HepG2 (cell line): ENCODE measurements around the gene LNX2. TPM values are rescaled to one million over a fixed set of nuclear protein-coding genes. Genes with fewer than 3 reads are reported as not detected.

Source experiments
- ARID4A ChIP-seq: sonication (generic); formaldehyde crosslinking; IDR thresholded peaks from 2 replicates; pipeline ENCODE4 v1.5.0; 2020; ENCODE audit warnings: mild to moderate bottlenecking, missing genetic modification reagents, borderline replicate concordance
- BRD4 ChIP-seq: sonication (generic); formaldehyde crosslinking; IDR thresholded peaks from 2 replicates; pipeline ENCODE4 v1.4.0; 2020; ENCODE audit warnings: missing genetic modification reagents
- CHD4 ChIP-seq: fragments of 200-600 bp; sonication (generic); IDR thresholded peaks from 2 replicates; pipeline ENCODE4 v1.7.0; 2017; ENCODE audit warnings: mild to moderate bottlenecking, low read length, borderline replicate concordance
- IKZF4 ChIP-seq: sonication (generic); formaldehyde crosslinking; IDR thresholded peaks from 2 replicates; pipeline ENCODE4 v1.5.1; 2020; ENCODE audit warnings: borderline replicate concordance, mild to moderate bottlenecking, low read depth, missing genetic modification reagents; ENCODE audit errors: not compliant biosample characterization
- IRF2 ChIP-seq: IDR thresholded peaks from 2 replicates; pipeline ENCODE4 v1.6.1; 2018; ENCODE audit warnings: missing genetic modification reagents, missing compliant biosample characterization
- JUND ChIP-seq: sonication (generic); formaldehyde crosslinking; IDR thresholded peaks from 2 replicates; pipeline ENCODE4 v1.8.0; 2022; ENCODE audit warnings: mild to moderate bottlenecking, missing genetic modification reagents
- KLF16 ChIP-seq, 2 experiments: sonication (generic) in 1 of 2; formaldehyde crosslinking in 1 of 2; IDR thresholded peaks; 2 replicates each; pipeline versions ENCODE4 v1.6.1 to v1.8.0; 2016 to 2023; ENCODE audit warnings: missing genetic modification reagents in 2 of 2, missing compliant biosample characterization in 1 of 2
- MXD3 ChIP-seq: IDR thresholded peaks from 2 replicates; pipeline ENCODE4 v1.6.1; 2016; ENCODE audit warnings: mild to moderate bottlenecking, missing biosample characterization, missing genetic modification reagents
- MXD4 ChIP-seq: IDR thresholded peaks from 2 replicates; pipeline ENCODE4 v1.6.1; 2016; ENCODE audit warnings: mild to moderate bottlenecking, missing biosample characterization, missing genetic modification reagents
- PTBP1 ChIP-seq: fragments of 200-400 bp; formaldehyde crosslinking; IDR thresholded peaks from 2 replicates; pipeline ENCODE4 v1.6.1; 2018; ENCODE audit warnings: low read length, low read depth; ENCODE audit not compliant: poor library complexity, severe bottlenecking
- RAD51 ChIP-seq: fragments of 450-650 bp; IDR thresholded peaks from 2 replicates; pipeline ENCODE4 v1.6.1; 2016; ENCODE audit warnings: borderline replicate concordance
- SAP130 ChIP-seq: IDR thresholded peaks from 2 replicates; pipeline ENCODE4 v1.6.1; 2016; ENCODE audit warnings: low read depth
- ZBTB26 ChIP-seq: IDR thresholded peaks from 2 replicates; pipeline ENCODE4 v1.6.1; 2016; ENCODE audit warnings: missing compliant biosample characterization, missing genetic modification reagents, borderline replicate concordance
- ZGPAT ChIP-seq: IDR thresholded peaks from 2 replicates; pipeline ENCODE4 v1.6.1; 2016; ENCODE audit warnings: mild to moderate bottlenecking
- ZKSCAN5 ChIP-seq: sonication (generic); formaldehyde crosslinking; IDR thresholded peaks from 2 replicates; pipeline ENCODE4 v1.5.1; 2020; ENCODE audit warnings: mild to moderate bottlenecking, missing genetic modification reagents
- ZNF207 ChIP-seq: fragments of 450-650 bp; IDR thresholded peaks from 2 replicates; pipeline ENCODE4 v1.6.1; 2016; ENCODE audit warnings: antibody characterized with exemption, borderline replicate concordance
- ZNF230 ChIP-seq: sonication (generic); formaldehyde crosslinking; IDR thresholded peaks from 2 replicates; pipeline ENCODE4 v1.4.0; 2020; ENCODE audit warnings: mild to moderate bottlenecking, missing genetic modification reagents
- ZNF232 ChIP-seq: sonication (generic); formaldehyde crosslinking; IDR thresholded peaks from 2 replicates; pipeline ENCODE4 v1.4.0; 2020; ENCODE audit warnings: missing genetic modification reagents, borderline replicate concordance
- ZNF326 ChIP-seq: sonication (generic); formaldehyde crosslinking; IDR thresholded peaks from 2 replicates; pipeline ENCODE4 v1.4.0; 2020; ENCODE audit warnings: missing genetic modification reagents, borderline replicate concordance
- ZNF713 ChIP-seq: sonication (generic); formaldehyde crosslinking; IDR thresholded peaks from 2 replicates; pipeline ENCODE4 v1.4.0; 2020; ENCODE audit warnings: mild to moderate bottlenecking, missing genetic modification reagents
- ZNF782 ChIP-seq: sonication (generic); formaldehyde crosslinking; IDR thresholded peaks from 2 replicates; pipeline ENCODE4 v1.4.0; 2020; ENCODE audit warnings: missing genetic modification reagents, mild to moderate bottlenecking, borderline replicate concordance
- ZNF788 ChIP-seq: sonication (generic); formaldehyde crosslinking; IDR thresholded peaks from 2 replicates; pipeline ENCODE4 v1.5.0; 2020; ENCODE audit warnings: mild to moderate bottlenecking, missing genetic modification reagents, borderline replicate concordance
- polyA plus RNA-seq, 8 experiments: library from polyadenylated mRNA; depleted of rRNA in 3 of 8; stranded (reverse) in 7 of 8; unstranded in 1 of 8; fragments of >200 nt; fragmentation: Illumina TruSeq in 4 of 8; extraction: Trizol in 4 of 8; gene quantifications; 2 replicates each; pipeline versions ENCODE4 v1.2.1 to v1.2.3, GENCODE V29; 2011 to 2016; ENCODE audit warnings: low read depth in 4 of 8, missing spikeins in 1 of 8, mixed read lengths in 1 of 8; ENCODE audit not compliant: insufficient read depth in 1 of 8
- total RNA-seq, 5 experiments: library from RNA; depleted of rRNA; stranded (reverse); fragments of >200 nt; fragmentation: Illumina TruSeq; extraction: Trizol; gene quantifications; 2 replicates each; pipeline ENCODE4 v1.2.3, GENCODE V29; 2016; ENCODE audit warnings: low read depth in 1 of 5

Gene LNX2
- total and polyA plus RNA-seq, 2 of the 13 experiments (the other 11 are each of a cell fraction or from before 2014, with no cell fraction given): 9.2 to 9.7 TPM

GRCh38 chr13:27621366-27622101, 1.2 kb upstream of the LNX2 start, which contains the start of gene POLR1D (continued):
- TF ChIP-seq IRF2 (CRISPR knock-in tag) (peak; percentile 55; the same call in 1 of the 2 replicates), ARID4A (peak; percentile 91; the same call in 1 of the 2 replicates), ZNF207 (no peak), ZNF713 (no peak), ZBTB26 (no peak; the same call in 1 of the 2 replicates), SAP130 (CRISPR knock-in tag) (peak; percentile 83), MXD3 (peak; percentile 83), ZNF788 (CRISPR knock-in tag) (peak; percentile 90; the same call in 1 of the 2 replicates), ZGPAT (CRISPR knock-in tag) (peak; percentile 80; the same call in 1 of the 2 replicates), PTBP1 (no peak), MXD4 (CRISPR knock-in tag) (peak; percentile 63; the same call in 1 of the 2 replicates), IKZF4 (CRISPR knock-in tag) (no peak), ZNF782 (0 out of 2 replicates have a peak, but pooled peaks have one; percentile 37), ZNF232 (CRISPR knock-in tag) (no peak), BRD4 (CRISPR knock-in tag) (peak; percentile 72; the same call in 1 of the 2 replicates), RAD51 (no peak), ZKSCAN5 (no peak), JUND (CRISPR knock-in tag) (peak; percentile 46; the same call in 1 of the 2 replicates), KLF16 (CRISPR knock-in tag; IDR thresholded peaks at IDR 0.05) (no peak), ZNF230 (CRISPR knock-in tag) (0 out of 2 replicates have a peak, but pooled peaks have one; percentile 67), ZNF326 (CRISPR knock-in tag) (0 out of 2 replicates have a peak, but pooled peaks have one; percentile 44), CHD4 (no peak)
